Activated CD4-positive, CD25-positive, alpha-beta regulatory T cell treated with anti-CD3 and anti-CD28 coated beads, Interleukin-2, amount 50 U/mL, for 72 hours (primary cell): Measurements from ENCODE around the gene MFSD2B.
"Not testable (repeated sequence)": the region's sequence is repeated elsewhere in the genome, so short reads cannot be mapped to it uniquely, and the experiment has no call there.

Experiments used
- DNase-seq: peaks from one replicate; pipeline ENCODE4 v3.0.0; 2021

Gene MFSD2B

DNA sequence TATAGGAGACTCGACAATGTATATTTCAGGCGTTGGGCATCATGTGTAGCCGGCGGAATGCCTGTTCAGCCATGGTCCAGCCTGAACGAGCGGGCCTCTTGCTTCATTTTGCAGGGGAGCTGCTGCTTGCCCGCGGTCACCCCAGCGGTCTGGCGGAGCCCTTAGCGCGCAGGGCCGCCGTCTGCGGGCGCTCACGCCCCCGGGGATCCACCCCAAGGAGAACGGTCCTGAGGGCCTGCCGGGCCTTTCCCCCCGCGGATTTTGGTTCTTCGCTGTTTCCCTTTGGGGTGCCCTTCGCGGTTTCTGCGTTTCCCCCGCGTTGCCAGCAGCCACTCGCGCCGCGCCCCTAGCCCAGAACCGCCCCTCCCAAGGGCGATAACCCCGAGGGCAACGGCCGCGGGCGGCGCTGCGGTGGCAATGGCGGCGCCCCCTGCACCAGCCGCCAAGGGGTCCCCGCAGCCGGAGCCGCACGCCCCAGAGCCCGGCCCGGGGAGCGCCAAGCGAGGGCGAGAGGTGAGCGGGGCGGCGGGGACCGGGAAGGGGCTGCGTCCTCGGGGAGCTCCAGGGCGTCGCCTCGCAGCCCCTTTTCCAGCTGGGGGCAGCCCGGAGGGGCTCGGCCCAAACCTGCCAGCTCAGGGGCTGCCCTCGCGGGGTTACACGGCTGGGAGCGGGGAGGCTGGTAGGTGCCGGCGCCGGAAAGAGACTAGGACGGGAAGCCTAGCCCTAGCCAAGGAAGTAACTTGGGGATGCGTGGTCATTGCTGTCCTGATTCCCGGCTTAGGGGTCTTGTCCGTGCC, at the start of gene MFSD2B:
MFSD2B (plus strand) TSS at position 406 of the 797 bp plus-strand sequence; CDS start at position 418, 12 bp downstream.
- DNase-seq = no peak

DNA sequence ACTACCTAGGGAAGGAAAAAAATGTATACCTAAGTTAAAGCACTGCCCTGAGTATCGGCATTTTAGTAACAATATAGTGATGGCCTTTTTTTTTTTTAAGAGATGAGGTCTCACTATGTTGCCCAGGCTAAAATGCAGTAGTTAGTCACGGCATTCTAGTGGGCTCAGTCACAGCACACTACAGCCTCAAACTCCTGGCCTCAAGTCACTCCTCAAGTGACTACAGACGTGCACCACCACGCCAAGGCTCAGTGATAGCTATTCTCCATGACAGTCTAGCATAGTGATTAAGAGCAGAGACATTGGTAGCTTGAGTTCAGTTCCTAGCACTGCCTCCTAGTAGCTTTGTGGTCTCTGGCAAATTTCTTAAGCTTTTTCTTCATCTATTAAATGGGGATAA, 42.0 kb upstream of the MFSD2B start:
- DNase-seq = no peak

- DNase-seq = no peak
These were observed 33.0 kb upstream of the MFSD2B start for GRCh38 chr2:23976883-23977282.

DNA sequence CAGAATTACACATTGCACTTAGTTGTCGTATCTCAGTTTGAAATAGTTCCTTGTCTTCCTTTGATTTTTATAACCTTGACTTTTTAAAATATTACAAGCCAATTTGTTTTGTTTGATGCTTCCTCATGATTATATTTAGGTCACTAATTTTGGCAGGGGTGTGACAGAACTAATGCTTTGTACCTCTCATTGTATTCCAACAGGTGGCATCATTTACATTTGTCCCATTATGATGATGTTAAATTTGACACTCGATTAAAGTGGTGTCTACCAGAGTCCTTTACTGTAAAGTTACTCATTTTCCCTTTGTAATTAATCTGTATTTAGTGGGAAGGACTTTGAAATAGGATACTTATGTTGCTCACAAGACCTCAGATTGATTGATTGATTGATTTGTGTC, 21.5 kb upstream of the MFSD2B start:
- no peak for DNase-seq

DNA sequence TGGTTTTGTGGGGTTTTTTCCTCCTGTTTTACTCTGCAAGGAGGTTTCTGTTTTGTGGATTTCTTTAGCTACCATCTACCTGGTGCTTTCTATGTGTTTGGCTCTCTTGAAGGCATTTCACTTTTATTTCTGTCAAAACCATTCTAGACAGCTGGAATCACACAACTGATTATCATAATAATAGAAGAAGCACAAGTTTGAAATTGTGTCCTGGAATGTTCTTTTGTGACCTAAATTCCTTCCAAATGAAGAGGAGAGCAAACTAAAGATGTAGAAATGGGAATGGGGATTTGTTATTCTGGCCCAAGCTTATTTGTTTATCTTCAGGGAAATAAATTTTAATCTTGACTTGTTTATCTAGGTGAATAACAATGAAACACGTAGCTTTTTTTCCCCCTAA, 17.0 kb upstream of the MFSD2B start:
- DNase-seq = no peak

DNA sequence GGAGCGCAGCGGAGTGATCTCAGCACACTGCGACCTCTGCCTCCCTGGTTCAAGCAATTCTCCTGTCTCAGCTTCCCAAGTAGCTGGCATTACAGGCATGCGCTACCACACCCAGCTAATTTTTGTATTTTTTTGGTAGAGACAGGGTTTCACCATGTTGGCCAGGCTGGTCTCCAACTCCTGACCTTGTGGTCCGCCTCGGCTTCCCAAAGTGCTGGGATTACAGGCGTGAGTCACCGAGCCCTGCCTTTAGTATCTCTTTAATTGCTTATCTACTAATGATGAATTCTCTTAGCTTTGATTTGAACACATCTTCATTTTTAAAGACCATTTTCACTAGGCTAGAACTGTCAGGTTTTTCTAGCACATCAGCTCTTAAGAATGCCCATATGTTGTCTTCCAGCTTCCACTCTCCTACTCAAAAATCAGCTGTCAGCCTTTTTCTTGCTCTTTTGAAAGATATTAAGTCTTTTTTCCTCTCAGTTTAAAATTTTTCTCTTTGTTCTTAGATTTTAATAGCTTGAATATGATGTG, 16.1 kb upstream of the MFSD2B start:
- no peak for DNase-seq

GRCh38 chr2:23994567-23994966, 15.3 kb upstream of the MFSD2B start:
- DNase-seq = no peak

GRCh38 chr2:24007693-24008092, 2.2 kb upstream of the MFSD2B start:
- no peak for DNase-seq

DNA sequence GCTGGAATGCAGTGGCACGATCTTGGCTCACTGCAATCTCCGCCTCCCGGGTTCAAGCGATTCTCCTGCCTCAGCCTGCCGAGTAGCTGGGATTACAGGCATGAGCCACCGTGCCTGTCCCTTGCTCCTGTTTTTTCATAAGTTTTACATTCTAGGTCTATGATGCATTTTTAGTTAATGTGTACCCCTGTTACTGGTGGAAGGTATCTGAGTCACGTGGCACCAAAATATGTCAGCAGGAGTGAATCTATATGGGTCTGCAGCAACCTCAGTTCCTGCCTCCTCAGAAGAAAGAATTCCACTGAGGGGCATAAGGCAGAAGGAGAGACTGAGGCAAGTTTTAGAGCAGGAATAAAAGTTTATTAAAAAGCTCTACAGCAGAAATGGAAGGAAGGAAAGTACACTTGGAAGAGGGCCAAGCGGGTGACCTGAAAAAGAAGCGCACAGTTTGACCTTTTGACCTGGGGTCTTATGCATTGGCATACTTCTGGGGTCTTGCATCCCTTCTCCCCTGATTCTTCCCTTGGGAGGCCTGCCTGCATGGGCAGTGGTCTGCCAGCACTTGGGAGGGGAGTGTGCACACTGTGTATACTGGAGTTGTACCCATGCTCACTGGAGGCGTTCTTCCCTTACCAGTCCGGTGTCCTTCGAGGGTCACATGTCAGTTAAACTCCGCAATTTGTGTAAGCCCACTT, 1.1 kb upstream of the MFSD2B start:
- no peak for DNase-seq

GRCh38 chr2:24009367-24009679, 562 bp upstream of the MFSD2B start:
- DNase-seq = no peak

DNA sequence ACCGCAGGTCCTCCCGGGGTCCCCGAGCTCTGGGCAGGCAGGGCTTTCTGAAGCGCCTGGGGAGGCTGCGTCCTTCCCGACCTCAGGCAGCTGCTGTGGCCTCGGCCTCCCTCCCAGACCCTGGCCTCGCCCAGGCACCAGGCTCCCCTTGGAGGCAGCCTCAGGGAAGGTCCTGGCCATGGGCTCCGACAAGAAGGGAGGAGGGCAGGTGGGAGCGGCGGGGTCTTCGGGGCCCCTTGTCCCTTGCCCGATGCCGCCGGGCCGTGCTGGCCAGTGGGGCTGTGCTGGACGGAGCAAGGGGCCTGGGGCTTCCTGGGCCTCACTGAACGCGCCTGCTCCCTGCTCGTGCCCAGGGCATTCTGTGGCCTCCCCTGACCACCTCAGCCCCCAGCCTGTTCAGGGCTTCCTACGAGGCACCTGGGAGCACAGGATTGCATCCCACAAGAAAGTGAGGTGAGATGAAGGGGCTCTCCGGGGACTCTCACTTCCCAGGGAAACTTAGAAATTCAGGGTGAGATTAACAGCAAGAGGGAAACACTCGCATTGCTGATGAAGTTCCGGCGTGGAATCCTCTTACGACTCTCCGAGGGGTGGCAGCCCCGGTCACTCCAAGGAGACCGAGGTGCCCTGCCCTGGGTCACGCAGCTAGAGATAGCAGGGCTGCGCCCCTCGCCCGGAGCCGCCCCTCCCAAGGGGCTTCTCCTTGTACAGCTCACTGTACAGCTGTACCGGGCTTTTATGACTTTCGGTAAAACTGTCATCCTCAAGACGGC, 778 bp downstream of the MFSD2B start:
- no peak for DNase-seq

GRCh38 chr2:24011250-24012104, 1.6 kb downstream of the MFSD2B start:
- no peak for DNase-seq

- DNase-seq = no peak
These were observed 2.8 kb downstream of the MFSD2B start for GRCh38 chr2:24012521-24013188.

- not testable (repeated sequence) for DNase-seq
These were observed 5.0 kb downstream of the MFSD2B start for GRCh38 chr2:24014902-24015301.

DNA sequence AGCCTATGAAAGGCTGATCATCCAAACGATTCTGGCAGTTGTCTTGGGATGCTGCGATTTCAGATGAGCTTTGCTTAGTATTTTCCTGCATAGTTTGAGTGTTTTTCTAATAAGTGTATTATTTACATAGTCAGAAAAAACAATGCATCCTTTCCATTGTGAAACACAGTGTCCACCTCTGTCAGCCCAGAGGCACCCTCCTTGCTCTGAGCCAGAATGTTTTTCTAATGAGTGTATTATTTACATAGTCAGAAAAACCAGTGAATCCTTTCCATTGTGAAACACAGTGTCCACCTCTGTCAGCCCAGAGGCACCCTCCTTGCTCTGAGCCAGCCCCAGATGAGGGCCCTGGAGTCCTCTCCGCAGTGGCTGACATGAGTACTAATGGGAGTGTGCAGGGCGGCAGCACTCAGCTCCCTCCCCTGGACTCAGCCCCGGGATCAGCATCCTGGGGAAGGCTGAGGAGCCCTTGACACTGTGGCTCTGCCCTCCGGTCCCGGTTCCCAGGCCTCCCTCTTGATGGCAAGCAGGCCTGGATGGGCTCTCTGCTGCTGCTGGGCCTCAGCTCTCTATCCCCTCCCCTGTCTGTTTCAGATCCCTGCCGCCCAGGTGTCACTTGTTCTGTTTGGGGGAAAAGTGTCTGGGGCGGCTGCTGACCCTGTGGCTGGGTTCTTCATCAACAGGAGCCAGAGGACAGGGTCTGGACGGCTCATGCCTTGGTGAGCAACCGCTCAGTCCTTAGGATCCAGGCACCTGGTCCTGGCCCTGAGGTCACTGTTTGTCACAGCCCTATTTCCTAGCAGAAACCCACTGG, 5.9 kb downstream of the MFSD2B start:
- no peak for DNase-seq

- DNase-seq = no peak
These were observed 6.5 kb downstream of the MFSD2B start for GRCh38 chr2:24016376-24016761.

DNA sequence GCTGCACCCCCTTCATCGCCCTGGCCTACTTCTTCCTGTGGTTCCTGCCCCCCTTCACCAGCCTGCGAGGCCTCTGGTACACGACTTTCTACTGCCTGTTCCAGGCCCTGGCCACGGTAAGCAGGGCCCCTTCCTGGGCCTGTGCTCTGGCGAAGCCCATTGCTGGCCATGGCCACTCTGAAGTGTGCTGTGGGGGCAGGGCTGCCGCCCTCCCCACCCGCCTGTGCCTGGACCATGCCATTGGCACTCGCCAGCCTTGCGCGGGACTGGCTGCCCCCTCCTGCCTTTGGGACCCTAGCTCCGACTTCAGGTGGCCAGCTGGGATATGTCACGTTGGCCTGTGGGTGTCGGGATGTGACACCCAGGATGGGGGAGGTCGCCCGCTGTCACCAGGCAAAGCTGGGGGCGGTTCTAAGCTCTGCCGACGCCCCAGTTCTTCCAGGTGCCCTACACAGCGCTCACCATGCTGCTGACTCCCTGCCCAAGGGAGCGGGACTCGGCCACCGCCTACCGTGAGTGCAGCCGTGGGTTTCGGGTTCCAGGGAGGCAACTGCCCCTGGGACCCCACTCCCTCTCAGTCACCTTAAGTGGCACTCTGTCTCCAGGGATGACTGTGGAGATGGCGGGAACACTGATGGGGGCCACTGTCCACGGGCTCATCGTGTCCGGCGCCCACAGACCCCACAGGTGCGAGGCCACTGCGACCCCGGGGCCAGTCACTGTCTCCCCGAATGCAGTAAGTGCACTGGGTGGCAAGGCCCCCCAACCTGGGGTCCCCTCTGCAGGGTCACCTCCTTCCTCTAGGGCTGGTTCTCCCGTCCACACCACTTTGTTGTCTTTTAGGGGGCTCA, 7.2 kb downstream of the MFSD2B start:
- no peak for DNase-seq

GRCh38 chr2:24017711-24018110, 7.8 kb downstream of the MFSD2B start:
- no peak for DNase-seq

DNA sequence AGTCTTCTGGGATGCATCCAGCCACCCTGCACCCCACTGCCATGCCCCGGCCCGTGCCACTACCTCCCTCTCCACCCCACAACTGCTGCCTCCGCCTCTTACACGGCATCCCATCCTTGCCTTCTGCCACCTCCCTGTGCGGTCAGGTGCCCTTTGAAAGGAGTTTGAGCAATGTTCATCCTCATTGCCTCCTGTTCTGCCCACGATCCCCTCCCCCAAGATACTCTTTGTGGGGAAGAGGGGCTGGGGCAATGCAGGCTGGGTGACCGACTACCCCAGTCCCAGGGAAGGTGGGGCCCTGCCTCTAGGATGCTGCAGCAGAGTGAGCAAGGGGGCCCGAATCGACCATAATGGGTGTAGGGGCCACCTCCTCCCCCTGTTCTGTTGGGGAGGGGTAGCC, 8.4 kb downstream of the MFSD2B start:
- DNase-seq = no peak

GRCh38 chr2:24019729-24020128, 9.8 kb downstream of the MFSD2B start:
- no peak for DNase-seq
